Liver (tissue), 9 donors: Measurements from ENCODE around the gene CD9. TPM values are rescaled to one million over a fixed set of nuclear protein-coding genes. Genes with fewer than 3 reads are reported as not detected.
A peak's percentile ranks its signal among the peaks of the same experiment; 100 is the strongest.

Experiments used
- DNase-seq: peaks from one replicate; pipeline ENCODE4 v3.0.0-alpha.2; 2017; ENCODE audit warnings: low spot score
- H3K27ac ChIP-seq, 2 donors: one replicate each; pipeline ENCODE4 v1.7.0; 2013; ENCODE audit warnings: inconsistent platforms in 2 of 2, low read length in 2 of 2, control low read depth in 1 of 2, low read depth in 1 of 2, mild to moderate bottlenecking in 1 of 2
- H3K27me3 ChIP-seq, 4 donors: one replicate each; pipeline versions ENCODE4 v1.6.1 to v1.7.0; 2013; ENCODE audit warnings: low read length in 3 of 4, inconsistent platforms in 1 of 4, mild to moderate bottlenecking in 1 of 4, moderate library complexity in 1 of 4; ENCODE audit not compliant: control insufficient read depth in 4 of 4, insufficient read depth in 4 of 4
- H3K36me3 ChIP-seq, 4 donors: one replicate each; pipeline versions ENCODE4 v1.6.1 to v1.7.0; 2013; ENCODE audit warnings: low read length in 3 of 4, mild to moderate bottlenecking in 3 of 4, low read depth in 1 of 4, moderate library complexity in 1 of 4; ENCODE audit not compliant: control insufficient read depth in 4 of 4, insufficient read depth in 3 of 4
- H3K4me1 ChIP-seq, 4 donors: one replicate each; pipeline versions ENCODE4 v1.6.1 to v1.7.0; 2013; ENCODE audit warnings: low read length in 3 of 4, mild to moderate bottlenecking in 3 of 4, moderate library complexity in 1 of 4; ENCODE audit not compliant: control insufficient read depth in 4 of 4, insufficient read depth in 4 of 4
- H3K4me3 ChIP-seq, 3 donors: one replicate each; pipeline versions ENCODE4 v1.6.1 to v1.7.0; 2013; ENCODE audit warnings: low read length in 3 of 3, control low read depth in 1 of 3, low read depth in 1 of 3, mild to moderate bottlenecking in 1 of 3
- H3K9ac ChIP-seq, 2 donors: one replicate each; pipeline ENCODE4 v1.7.0; 2013; ENCODE audit warnings: low read length in 2 of 2, mild to moderate bottlenecking in 2 of 2, moderate library complexity in 2 of 2, control low read depth in 1 of 2, low read depth in 1 of 2
- H3K9me3 ChIP-seq, 4 donors: one replicate each; pipeline versions ENCODE4 v1.6.1 to v1.7.0; 2013; ENCODE audit warnings: low read length in 3 of 4; ENCODE audit not compliant: control insufficient read depth in 4 of 4
- ATF3 ChIP-seq: IDR thresholded peaks from 2 replicates; pipeline ENCODE4 v1.6.1; 2016; ENCODE audit warnings: antibody characterized with exemption
- CTCF ChIP-seq: fragments of 150-350 bp; IDR thresholded peaks from 2 replicates; pipeline ENCODE4 v1.5.1; 2017; ENCODE audit warnings: improper control_type of control experiment, low read depth, low read length; ENCODE audit not compliant: missing input control
- EGR1 ChIP-seq, 2 donors: IDR thresholded peaks; 2 replicates each; pipeline ENCODE4 v1.6.1; 2016 to 2018; ENCODE audit warnings: antibody characterized with exemption in 2 of 2, low read depth in 2 of 2
- FOXA1 ChIP-seq: IDR thresholded peaks from 2 replicates; pipeline ENCODE4 v1.6.1; 2016; ENCODE audit warnings: antibody characterized with exemption
- FOXA2 ChIP-seq: IDR thresholded peaks from 2 replicates; pipeline ENCODE4 v1.6.1; 2016; ENCODE audit warnings: antibody characterized with exemption
- GABPA ChIP-seq, 2 donors: IDR thresholded peaks in 1 of 2; conservative IDR thresholded peaks in 1 of 2; 2 replicates each; pipeline ENCODE4 v1.6.1; 2016; ENCODE audit warnings: antibody characterized with exemption in 2 of 2, mild to moderate bottlenecking in 1 of 2, moderate library complexity in 1 of 2
- HNF4A ChIP-seq, 2 donors: conservative IDR thresholded peaks; 2 replicates each; pipeline ENCODE4 v1.6.1; 2016; ENCODE audit warnings: antibody characterized with exemption in 2 of 2, mild to moderate bottlenecking in 2 of 2
- HNF4G ChIP-seq: IDR thresholded peaks from 2 replicates; pipeline ENCODE4 v1.6.1; 2016; ENCODE audit warnings: antibody characterized with exemption
- JUND ChIP-seq, 2 donors: IDR thresholded peaks; 2 replicates each; pipeline ENCODE4 v1.6.1; 2016; ENCODE audit warnings: antibody characterized with exemption in 2 of 2
- MAX ChIP-seq: IDR thresholded peaks from 2 replicates; pipeline ENCODE4 v1.6.1; 2016; ENCODE audit warnings: antibody characterized with exemption
- NR2F2 ChIP-seq: IDR thresholded peaks from 2 replicates; pipeline ENCODE4 v1.6.1; 2016; ENCODE audit warnings: antibody characterized with exemption
- RAD21 ChIP-seq, 2 donors: IDR thresholded peaks; 2 replicates each; pipeline ENCODE4 v1.6.1; 2016; ENCODE audit warnings: antibody characterized with exemption in 2 of 2, mild to moderate bottlenecking in 2 of 2
- REST ChIP-seq: IDR thresholded peaks from 2 replicates; pipeline ENCODE4 v1.6.1; 2016; ENCODE audit warnings: antibody characterized with exemption, mild to moderate bottlenecking
- RXRA ChIP-seq, 2 donors: IDR thresholded peaks; 2 replicates each; pipeline ENCODE4 v1.6.1; 2017 to 2018; ENCODE audit warnings: antibody characterized with exemption in 2 of 2, mild to moderate bottlenecking in 1 of 2
- SP1 ChIP-seq: IDR thresholded peaks from 2 replicates; pipeline ENCODE4 v1.6.1; 2018; ENCODE audit warnings: antibody characterized with exemption, mild to moderate bottlenecking
- TAF1 ChIP-seq: conservative IDR thresholded peaks from 2 replicates; pipeline ENCODE4 v1.6.1; 2016; ENCODE audit warnings: antibody characterized with exemption, mild to moderate bottlenecking
- YY1 ChIP-seq: IDR thresholded peaks from 2 replicates; pipeline ENCODE4 v1.6.1; 2016; ENCODE audit warnings: antibody characterized with exemption, mild to moderate bottlenecking
- ZBTB33 ChIP-seq: IDR thresholded peaks from 2 replicates; pipeline ENCODE4 v1.6.1; 2016; ENCODE audit warnings: antibody characterized with exemption
- WGBS: extraction: QIAGEN DNeasy Blood & Tissue Kit; methylation state at CpG from one replicate; pipeline ENCODE4 v1.1.7; 2013; 5-methylcytosine and 5-hydroxymethylcytosine counted together
- polyA plus RNA-seq, 2 donors: library from polyadenylated mRNA; stranded (reverse) in 1 of 2; unstranded in 1 of 2; fragments of 200-250 nt in 1 of 2; fragments of >200 nt in 1 of 2; fragmentation: Nextera tagmentation in 1 of 2; extraction: Ambion mirVana in 1 of 2; gene quantifications; one replicate each; pipeline versions ENCODE4 v1.2.1 to v1.2.3, GENCODE V29; 2013 to 2015
- total RNA-seq, 2 donors: library from RNA; depleted of rRNA; stranded (reverse); fragments of >200 nt; gene quantifications; one replicate each; pipeline ENCODE4 v1.2.3, GENCODE V29; 2014
- donor health status: healthy.
- donor health status: healthy.
- donor health status: healthy.
- donor health status: healthy.
- donor health status: healthy.

Gene CD9
- total RNA-seq: 10 to 100 TPM; 18.7 to 25.8 TPM
- 10 to 100 TPM; 38.9 to 65.2 TPM for polyA plus RNA-seq

GRCh38 chr12:6200256-6201212 is at the start of gene CD9:
Gene CD9 (plus strand): TSS chr12:6200400. CDS start chr12:6200500, 100 bp downstream.
- Histone ChIP-seq H3K9ac (peak within 1 kb of the TSS; percentile 51 to 77), H3K4me1 (peaks cover 0 to 16% (median 9%) of the 10 kb centered on the region in 4 donors), H3K9me3 (no peaks in the 10 kb centered on the region), H3K36me3 (no peaks in the 10 kb centered on the region), H3K27ac (peak within 1 kb of the TSS; percentile 41 to 67), H3K4me3 (peak within 1 kb of the TSS; percentile 65 to 69 (median 66)), H3K27me3 (no peaks in the 10 kb centered on the region)
- peak; percentile 50 for DNase-seq
- WGBS: under 1% methylated on average over 81 of the region's 81 CpGs
- TF ChIP-seq FOXA2 (no peak), GABPA (IDR thresholded peaks at IDR 0.05 in 1 of 2, conservative IDR thresholded peaks at IDR 0.05 in 1 of 2) (no peak), TAF1 (no peak), REST (no peak), HNF4A (conservative IDR thresholded peaks at IDR 0.05) (no peak), ZBTB33 (no peak), NR2F2 (no peak), CTCF (no peak), RXRA (IDR thresholded peaks at IDR 0.05) (no peak), YY1 (no peak), ATF3 (no peak), EGR1 (IDR thresholded peaks at IDR 0.05; ENCODE audit: low read depth in 2 of 2) (no peak), RAD21 (IDR thresholded peaks at IDR 0.05) (no peak), JUND (IDR thresholded peaks at IDR 0.05) (no peak), FOXA1 (no peak), HNF4G (no peak), MAX (no peak), SP1 (no peak)
